Activated T-helper 1 cell treated with anti-CD3 and anti-CD28 coated beads, Interleukin-12 subunit alpha, Interleukin-12 subunit beta, Interleukin-2, Interleukin-4 antibody, amounts not matched to agents 30 ng/mL and 10 ng/mL and 1 ng/mL, durations not matched to agents 14 hours and 24 hours and 36 hours (primary cell): Measurements from ENCODE around the gene TBC1D20. TPM values are rescaled to one million over a fixed set of nuclear protein-coding genes. Genes with fewer than 3 reads are reported as not detected.
"Not testable (repeated sequence)": the region's sequence is repeated elsewhere in the genome, so short reads cannot be mapped to it uniquely, and the experiment has no call there.

Experiments
- DNase-seq: peaks from one replicate; pipeline ENCODE4 v3.0.0; 2021; ENCODE audit warnings: low spot score
- H3K27ac Mint-ChIP-seq: one replicate; pipeline ENCODE4 v1.8.0; 2021; ENCODE audit warnings: mild to moderate bottlenecking, mixed read lengths
- H3K27me3 Mint-ChIP-seq: one replicate; pipeline ENCODE4 v1.8.0; 2022; ENCODE audit warnings: mild to moderate bottlenecking, moderate library complexity, mixed read lengths; ENCODE audit not compliant: insufficient read depth
- H3K36me3 Mint-ChIP-seq: one replicate; pipeline ENCODE4 v1.8.0; 2021; ENCODE audit warnings: low read depth, mixed read lengths
- H3K4me1 Mint-ChIP-seq: one replicate; pipeline ENCODE4 v1.8.0; 2021; ENCODE audit warnings: low read depth, mixed read lengths
- H3K4me3 Mint-ChIP-seq: one replicate; pipeline ENCODE4 v1.8.0; 2021; ENCODE audit warnings: mild to moderate bottlenecking, moderate library complexity, mixed read lengths
- H3K9me3 Mint-ChIP-seq: one replicate; pipeline ENCODE4 v1.8.0; 2021; ENCODE audit warnings: mixed read lengths
- intact Hi-C: fragments of 100-400 bp; cut with micrococcal nuclease; formaldehyde crosslinking; loops from one replicate; pipeline ENCODE4 v1.15.1; 2024
- total RNA-seq: library from RNA; stranded (reverse); gene quantifications from 2 replicates; pipeline ENCODE4 v1.2.3, GENCODE V29; 2022

TBC1D20 gene
- total RNA-seq, 1 donor from 2014 or later: 37.5 TPM

GRCh38 chr20:469746-470490, 7.6 kb upstream of the TBC1D20 start:
- H3K36me3 Mint-ChIP-seq: peaks cover 12% of the 10 kb centered on the region
- H3K27me3 Mint-ChIP-seq: peaks cover 3% of the 10 kb centered on the region
- intact Hi-C loops: loop anchor here (10.0 kb wide), 1 partner anchor 185 kb away; the partner anchor contains the start of gene SRXN1
- H3K9me3 Mint-ChIP-seq: peaks cover 22% of the 10 kb centered on the region
- no peak overlapping the region for H3K4me3 Mint-ChIP-seq
- no peak for DNase-seq
- H3K4me1 Mint-ChIP-seq: peaks cover 4% of the 10 kb centered on the region
- H3K27ac Mint-ChIP-seq: no peak overlapping the region

- intact Hi-C loops: loop anchor here (10.0 kb wide), 1 partner anchor 187 kb away; the partner anchor contains the start of gene SRXN1
- H3K36me3 Mint-ChIP-seq: peaks cover 2% of the 10 kb centered on the region
Observed at GRCh38 chr20:467755-468154, 5.4 kb upstream of the TBC1D20 start.

GRCh38 chr20:461254-462198, 807 bp downstream of the TBC1D20 start:
- no peaks in the 10 kb centered on the region for H3K9me3 Mint-ChIP-seq
- intact Hi-C loops: loop anchor here (1.0 to 10.0 kb wide), 9 partner anchors 18 to 371 kb away; partner anchors contain the start of genes CSNK2A1, FAM110A, SRXN1 and ZCCHC3
- peaks cover 15% of the 10 kb centered on the region for H3K36me3 Mint-ChIP-seq
- H3K4me1 Mint-ChIP-seq: peaks cover 47% of the 10 kb centered on the region
- H3K27ac Mint-ChIP-seq: peak overlapping the region; percentile 94
- peak overlapping the region; percentile 98 for H3K4me3 Mint-ChIP-seq
- H3K27me3 Mint-ChIP-seq: peaks cover 2% of the 10 kb centered on the region
- DNase-seq: peak; percentile 49

More at GRCh38 chr20:467755-468154, 5.4 kb upstream of the TBC1D20 start:
- H3K4me1 Mint-ChIP-seq: peaks cover 6% of the 10 kb centered on the region
- no peak overlapping the region for H3K4me3 Mint-ChIP-seq
- peaks cover 4% of the 10 kb centered on the region for H3K27me3 Mint-ChIP-seq
- no peak overlapping the region for H3K27ac Mint-ChIP-seq
- H3K9me3 Mint-ChIP-seq: peaks cover 22% of the 10 kb centered on the region
- DNase-seq: no peak

GRCh38 chr20:460707-461106, 1.6 kb downstream of the TBC1D20 start:
- no peak for DNase-seq
- H3K4me3 Mint-ChIP-seq: peak overlapping the region; percentile 98
- H3K9me3 Mint-ChIP-seq: no peaks in the 10 kb centered on the region
- H3K4me1 Mint-ChIP-seq: peaks cover 47% of the 10 kb centered on the region
- intact Hi-C loops: loop anchor here (1.0 to 10.0 kb wide), 4 partner anchors 79 to 372 kb away; partner anchors contain the start of genes FAM110A, SRXN1 and ZCCHC3
- H3K27ac Mint-ChIP-seq: no peak overlapping the region
- H3K36me3 Mint-ChIP-seq: peaks cover 17% of the 10 kb centered on the region
- H3K27me3 Mint-ChIP-seq: peaks cover 2% of the 10 kb centered on the region

- Mint-ChIP-seq H3K27me3 (peaks cover 2% of the 10 kb centered on the region), H3K4me1 (peaks cover 47% of the 10 kb centered on the region), H3K9me3 (no peaks in the 10 kb centered on the region), H3K36me3 (peaks cover 17% of the 10 kb centered on the region), H3K27ac (peak overlapping the region; percentile 2), H3K4me3 (peak overlapping the region; percentile 98)
- intact Hi-C loops: loop anchor here (5.0 to 10.0 kb wide), 3 partner anchors 163 to 372 kb away; partner anchors contain the start of genes FAM110A, SRXN1 and ZCCHC3
- no peak for DNase-seq
Observed at GRCh38 chr20:460180-460579, 2.2 kb downstream of the TBC1D20 start.

- Mint-ChIP-seq H3K36me3 (peaks cover 17% of the 10 kb centered on the region), H3K9me3 (no peaks in the 10 kb centered on the region), H3K4me1 (peaks cover 47% of the 10 kb centered on the region), H3K27ac (peak overlapping the region; percentile 4), H3K27me3 (no peaks in the 10 kb centered on the region), H3K4me3 (peak overlapping the region; percentile 17)
- DNase-seq: no peak
- intact Hi-C loops: no loop called here
Observed at GRCh38 chr20:458776-459175, 3.6 kb downstream of the TBC1D20 start.

GRCh38 chr20:454951-455350, 7.4 kb downstream of the TBC1D20 start:
- Mint-ChIP-seq H3K9me3 (no peaks in the 10 kb centered on the region), H3K4me1 (peaks cover 31% of the 10 kb centered on the region), H3K36me3 (peaks cover 19% of the 10 kb centered on the region), H3K27ac (no peak overlapping the region), H3K4me3 (no peak overlapping the region), H3K27me3 (no peaks in the 10 kb centered on the region)
- DNase-seq: no peak
- intact Hi-C loops: no loop called here

GRCh38 chr20:452021-452420, 10.3 kb downstream of the TBC1D20 start:
- H3K27ac Mint-ChIP-seq, H3K27me3 Mint-ChIP-seq, DNase-seq: not testable (repeated sequence)

GRCh38 chr20:445514-446336, 16.6 kb downstream of the TBC1D20 start:
- Mint-ChIP-seq H3K4me1 (peaks cover 49% of the 10 kb centered on the region), H3K4me3 (no peak overlapping the region), H3K27ac (no peak overlapping the region), H3K36me3 (peaks cover 61% of the 10 kb centered on the region), H3K27me3 (no peaks in the 10 kb centered on the region), H3K9me3 (no peaks in the 10 kb centered on the region)
- intact Hi-C loops: no loop called here
- DNase-seq: no peak

More at GRCh38 chr20:452021-452420, 10.3 kb downstream of the TBC1D20 start:
- Mint-ChIP-seq H3K4me1 (peaks cover 20% of the 10 kb centered on the region), H3K36me3 (peaks cover 18% of the 10 kb centered on the region)
- intact Hi-C loops, H3K4me3 Mint-ChIP-seq, H3K9me3 Mint-ChIP-seq: not testable (repeated sequence)

GRCh38 chr20:444862-445426, 17.4 kb downstream of the TBC1D20 start:
- Mint-ChIP-seq H3K36me3 (peaks cover 65% of the 10 kb centered on the region), H3K9me3 (no peaks in the 10 kb centered on the region), H3K27ac (no peak overlapping the region), H3K27me3 (no peaks in the 10 kb centered on the region), H3K4me3 (no peak overlapping the region), H3K4me1 (peaks cover 52% of the 10 kb centered on the region)
- intact Hi-C loops: no loop called here
- no peak for DNase-seq

- peaks cover 68% of the 10 kb centered on the region for H3K36me3 Mint-ChIP-seq
- no peak for DNase-seq
- no peaks in the 10 kb centered on the region for H3K9me3 Mint-ChIP-seq
- no peaks in the 10 kb centered on the region for H3K27me3 Mint-ChIP-seq
- H3K27ac Mint-ChIP-seq: no peak overlapping the region
- intact Hi-C loops: no loop called here
- no peak overlapping the region for H3K4me3 Mint-ChIP-seq
- peaks cover 54% of the 10 kb centered on the region for H3K4me1 Mint-ChIP-seq
Observed at GRCh38 chr20:444117-444516, 18.2 kb downstream of the TBC1D20 start.
